Smooth muscle cell (in vitro differentiated cells): Measurements from ENCODE around the gene TSEN15. TPM values are rescaled to one million over a fixed set of nuclear protein-coding genes. Genes with fewer than 3 reads are reported as not detected.

Experiments
- DNase-seq: peaks from one replicate; lab custom pipeline; 2025; ENCODE audit not compliant: unreplicated experiment; lab: John Stamatoyannopoulos, UW
- H2AFZ ChIP-seq: fragments of 200-600 bp; sonication (generic); 2 replicates; pipeline ENCODE4 v1.6.0; 2016; ENCODE audit warnings: antibody characterized with exemption, low read depth, mild to moderate bottlenecking
- H3F3A ChIP-seq: fragments of 200-600 bp; sonication (generic); 2 replicates; pipeline ENCODE4 v1.6.0; 2017; ENCODE audit warnings: antibody characterized with exemption, low read depth
- H3K27ac ChIP-seq: fragments of 200-600 bp; sonication (generic); 2 replicates; pipeline ENCODE4 v1.5.1; 2016; ENCODE audit warnings: low read depth, mild to moderate bottlenecking
- H3K27me3 ChIP-seq: fragments of 200-600 bp; sonication (generic); 2 replicates; pipeline ENCODE4 v1.6.1; 2016; ENCODE audit warnings: low read depth, mild to moderate bottlenecking
- H3K36me3 ChIP-seq: fragments of 200-600 bp; sonication (generic); 2 replicates; pipeline ENCODE4 v1.5.1; 2016; ENCODE audit warnings: low read depth
- H3K4me1 ChIP-seq: fragments of 200-600 bp; sonication (generic); 2 replicates; pipeline ENCODE4 v1.5.1; 2016; ENCODE audit warnings: low read depth
- H3K4me2 ChIP-seq: fragments of 200-600 bp; sonication (generic); 2 replicates; pipeline ENCODE4 v1.6.0; 2016; ENCODE audit warnings: mild to moderate bottlenecking
- H3K4me3 ChIP-seq: fragments of 200-600 bp; sonication (generic); 2 replicates; pipeline ENCODE4 v1.5.1; 2016; ENCODE audit warnings: mild to moderate bottlenecking
- H3K79me2 ChIP-seq: fragments of 200-600 bp; sonication (generic); 2 replicates; pipeline ENCODE4 v1.6.0; 2016; ENCODE audit warnings: low read depth, mild to moderate bottlenecking
- H3K9ac ChIP-seq: fragments of 200-600 bp; sonication (generic); 2 replicates; pipeline ENCODE4 v1.6.0; 2016; ENCODE audit warnings: low read depth
- H3K9me3 ChIP-seq: fragments of 200-600 bp; sonication (generic); replicated peaks from 2 replicates; pipeline ENCODE4 v1.5.1; 2016; ENCODE audit warnings: low read depth
- H4K20me1 ChIP-seq: fragments of 200-600 bp; sonication (generic); 2 replicates; pipeline ENCODE4 v1.6.0; 2016; ENCODE audit warnings: low read depth
- WGBS: methylation state at CpG from one replicate; pipeline ENCODE4 v1.1.7; 2016; ENCODE audit warnings: low lambda C conversion rate; 5-methylcytosine and 5-hydroxymethylcytosine counted together
- polyA plus RNA-seq: library from polyadenylated mRNA; unstranded; fragments of >200 nt; fragmentation: Nextera tagmentation; extraction: Ambion mirVana; gene quantifications from 2 replicates; pipeline ENCODE4 v1.2.1, GENCODE V29; 2016
- total RNA-seq: library from RNA; depleted of rRNA; stranded (reverse); fragments of >200 nt; gene quantifications from 2 replicates; pipeline ENCODE4 v1.2.3, GENCODE V29; 2014
- TF ChIP-seq, protein P1 (sequence below): fragments of 200-600 bp; sonication (generic); IDR thresholded peaks from 2 replicates; pipeline ENCODE4 v1.5.1; 2017; ENCODE audit warnings: borderline replicate concordance, mild to moderate bottlenecking, antibody characterized with exemption; ENCODE audit not compliant: insufficient read depth, poor library complexity, severe bottlenecking

The TSEN15 gene
- total RNA-seq (56.7 and 82.0 TPM in 2 replicates), polyA plus RNA-seq (34.7 and 35.6 TPM in 2 replicates)

- no peaks in the 10 kb centered on the region for H3K27me3 ChIP-seq
- peak within 1 kb of the TSS; percentile 81 for H2AFZ ChIP-seq
- peaks cover 3% of the 10 kb centered on the region for H3F3A ChIP-seq
- peak within 1 kb of the TSS; percentile 82 for H3K9ac ChIP-seq
- WGBS = under 1% methylated on average over 53 of the region's 54 CpGs
- DNase-seq = peak; percentile 34
- TF ChIP-seq, protein P1, sequence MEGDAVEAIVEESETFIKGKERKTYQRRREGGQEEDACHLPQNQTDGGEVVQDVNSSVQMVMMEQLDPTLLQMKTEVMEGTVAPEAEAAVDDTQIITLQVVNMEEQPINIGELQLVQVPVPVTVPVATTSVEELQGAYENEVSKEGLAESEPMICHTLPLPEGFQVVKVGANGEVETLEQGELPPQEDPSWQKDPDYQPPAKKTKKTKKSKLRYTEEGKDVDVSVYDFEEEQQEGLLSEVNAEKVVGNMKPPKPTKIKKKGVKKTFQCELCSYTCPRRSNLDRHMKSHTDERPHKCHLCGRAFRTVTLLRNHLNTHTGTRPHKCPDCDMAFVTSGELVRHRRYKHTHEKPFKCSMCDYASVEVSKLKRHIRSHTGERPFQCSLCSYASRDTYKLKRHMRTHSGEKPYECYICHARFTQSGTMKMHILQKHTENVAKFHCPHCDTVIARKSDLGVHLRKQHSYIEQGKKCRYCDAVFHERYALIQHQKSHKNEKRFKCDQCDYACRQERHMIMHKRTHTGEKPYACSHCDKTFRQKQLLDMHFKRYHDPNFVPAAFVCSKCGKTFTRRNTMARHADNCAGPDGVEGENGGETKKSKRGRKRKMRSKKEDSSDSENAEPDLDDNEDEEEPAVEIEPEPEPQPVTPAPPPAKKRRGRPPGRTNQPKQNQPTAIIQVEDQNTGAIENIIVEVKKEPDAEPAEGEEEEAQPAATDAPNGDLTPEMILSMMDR = no peak
- H3K27ac ChIP-seq = peak within 1 kb of the TSS; percentile 81
- peak within 1 kb of the TSS; percentile 79 for H3K4me3 ChIP-seq
- peak within 1 kb of the TSS; percentile 87 for H3K4me2 ChIP-seq
- H3K79me2 ChIP-seq = peaks cover 31% of the 10 kb centered on the region
- H3K36me3 ChIP-seq = no peaks in the 10 kb centered on the region
- H4K20me1 ChIP-seq = no peaks in the 10 kb centered on the region
- H3K4me1 ChIP-seq = peaks cover 20% of the 10 kb centered on the region
- H3K9me3 ChIP-seq = no peaks in the 10 kb centered on the region
Measured at GRCh38 chr1:184051485-184052193, at the start of gene TSEN15. Gene TSEN15 (plus strand): TSS chr1:184051730. CDS start chr1:184051756, 26 bp downstream.

- Histone ChIP-seq H3K27me3 (no peaks in the 10 kb centered on the region), H3K9ac (peak overlapping the region; percentile 21), H3K9me3 (no peaks in the 10 kb centered on the region), H3K79me2 (no peaks in the 10 kb centered on the region), H4K20me1 (no peaks in the 10 kb centered on the region), H3F3A (peaks cover 8% of the 10 kb centered on the region), H2AFZ (no peak overlapping the region), H3K4me3 (no peak overlapping the region), H3K4me1 (peaks cover 18% of the 10 kb centered on the region), H3K4me2 (peak overlapping the region; percentile 77), H3K27ac (peak overlapping the region; percentile 51), H3K36me3 (no peaks in the 10 kb centered on the region)
- WGBS = 11% methylated on average over 2 of the region's 2 CpGs
- TF ChIP-seq, protein P1 = no peak
- DNase-seq = no peak
Measured at GRCh38 chr1:184002071-184002470, 49.5 kb upstream of the TSEN15 start.

DNA sequence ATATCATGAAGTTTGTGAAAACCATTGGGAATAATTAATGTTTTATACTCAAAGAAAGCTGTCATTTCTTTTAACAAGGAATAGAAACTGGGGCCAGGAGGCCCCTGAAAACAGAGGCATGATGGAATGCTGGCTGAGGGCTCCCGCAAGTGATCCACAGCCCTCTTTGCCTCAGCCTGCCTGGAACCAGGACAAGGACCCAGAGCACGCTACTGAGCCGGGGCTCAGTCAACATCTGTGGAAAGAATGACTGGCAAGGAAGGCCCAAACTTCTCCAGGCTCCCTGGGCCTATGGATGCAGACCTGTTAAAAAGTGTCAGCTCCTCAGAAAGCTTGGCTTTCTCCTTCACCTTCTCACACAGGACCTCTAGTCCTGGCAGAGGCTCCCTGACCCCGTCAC, 46.6 kb upstream of the TSEN15 start:
- Histone ChIP-seq H3F3A (peaks cover 8% of the 10 kb centered on the region), H3K27me3 (no peaks in the 10 kb centered on the region), H3K27ac (no peak overlapping the region), H3K9ac (no peak overlapping the region), H2AFZ (no peak overlapping the region), H3K4me1 (peaks cover 18% of the 10 kb centered on the region), H3K4me3 (no peak overlapping the region), H3K79me2 (no peaks in the 10 kb centered on the region), H4K20me1 (no peaks in the 10 kb centered on the region), H3K9me3 (no peaks in the 10 kb centered on the region), H3K4me2 (no peak overlapping the region), H3K36me3 (no peaks in the 10 kb centered on the region)
- 96% methylated on average over 4 of the region's 4 CpGs for WGBS
- DNase-seq = no peak
- TF ChIP-seq, protein P1 = no peak

DNA sequence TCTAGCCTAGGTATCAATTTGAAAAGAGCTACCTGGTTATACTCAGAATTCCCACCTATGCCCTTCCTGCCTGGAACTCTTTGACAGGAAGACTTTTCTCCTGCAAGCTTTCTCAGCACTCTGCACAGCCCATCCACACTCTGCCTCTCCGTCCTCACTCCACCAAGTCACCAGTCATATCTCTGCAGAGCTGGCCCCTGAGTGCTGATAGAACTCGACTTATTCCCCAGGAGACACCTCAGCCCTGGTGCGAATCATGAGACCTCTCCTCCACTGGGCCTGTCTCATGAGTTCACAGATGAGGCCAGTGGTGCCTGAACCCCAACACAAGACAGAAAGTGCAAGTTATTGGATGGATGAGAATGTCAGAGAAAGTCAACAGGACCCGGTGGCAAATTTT, 46.0 kb upstream of the TSEN15 start:
- Histone ChIP-seq H3K27me3 (no peaks in the 10 kb centered on the region), H3K4me2 (no peak overlapping the region), H2AFZ (no peak overlapping the region), H3K9me3 (no peaks in the 10 kb centered on the region), H3K4me1 (peaks cover 18% of the 10 kb centered on the region), H3K9ac (no peak overlapping the region), H3K36me3 (no peaks in the 10 kb centered on the region), H3K79me2 (no peaks in the 10 kb centered on the region), H3K4me3 (no peak overlapping the region), H4K20me1 (no peaks in the 10 kb centered on the region), H3F3A (peaks cover 8% of the 10 kb centered on the region), H3K27ac (no peak overlapping the region)
- TF ChIP-seq, protein P1 = no peak
- WGBS = 94% methylated on average over 4 of the region's 4 CpGs
- DNase-seq = no peak
